H1 (cell line): ENCODE results near the gene CDYL2. TPM values are rescaled to one million over a fixed set of nuclear protein-coding genes. Genes with fewer than 3 reads are reported as not detected.

Source experiments
- CTCF ChIA-PET: fragments of 300-600 bp; sonication (Branson Sonifier 250); formaldehyde crosslinking; loops from one replicate; lab custom pipeline; 2021; ENCODE audit not compliant: partially characterized antibody; lab: Charles Lee
- POLR2A ChIA-PET: fragments of 300-600 bp; sonication (Branson Sonifier 250); formaldehyde crosslinking; loops from one replicate; lab custom pipeline; 2021; ENCODE audit warnings: inconsistent platforms; ENCODE audit not compliant: partially characterized antibody; lab: Charles Lee
- DNase-seq, 2 experiments: peaks; one replicate each; pipeline versions ENCODE4 v3.0.0 to v3.0.0-alpha.2; 2010 to 2022; ENCODE audit warnings: low spot score in 2 of 2, low read depth in 1 of 2, mixed read lengths in 1 of 2
- FAIRE-seq: peaks from 2 replicates; lab custom pipeline; 2011; peaks lifted over from hg19 to GRCh38; lab: Jason Lieb, UNC
- H2AFZ ChIP-seq: 2 replicates; pipeline ENCODE4 v1.8.1; 2012; ENCODE audit warnings: low read length, inconsistent platforms
- H2AK5ac ChIP-seq: 2 replicates; pipeline ENCODE4 v1.6.1; 2013; ENCODE audit warnings: low read depth, low read length
- H2BK120ac ChIP-seq: replicated peaks from 2 replicates; pipeline ENCODE3; 2013; ENCODE audit warnings: low read depth, low read length, inconsistent platforms
- H2BK12ac ChIP-seq: 2 replicates; pipeline ENCODE4 v1.6.1; 2013; ENCODE audit warnings: low read depth, low read length
- H2BK15ac ChIP-seq: 2 replicates; pipeline ENCODE4 v1.6.1; 2013; ENCODE audit warnings: low read length
- H2BK20ac ChIP-seq: 2 replicates; pipeline ENCODE4 v1.6.1; 2013; ENCODE audit warnings: low read length
- H2BK5ac ChIP-seq: 2 replicates; pipeline ENCODE4 v1.6.1; 2013; ENCODE audit warnings: low read depth, low read length
- H3K14ac ChIP-seq: 2 replicates; pipeline ENCODE4 v1.6.1; 2013; ENCODE audit warnings: inconsistent platforms; ENCODE audit not compliant: insufficient read length
- H3K18ac ChIP-seq: 2 replicates; pipeline ENCODE4 v1.6.1; 2013; ENCODE audit warnings: low read length; ENCODE audit errors: extremely low read depth
- H3K23ac ChIP-seq: 2 replicates; pipeline ENCODE4 v1.6.1; 2013; ENCODE audit warnings: inconsistent platforms; ENCODE audit not compliant: insufficient read length
- H3K23me2 ChIP-seq: 2 replicates; pipeline ENCODE4 v1.6.1; 2013; ENCODE audit warnings: low read depth, low read length
- H3K27ac ChIP-seq: 2 replicates; pipeline ENCODE4 v1.6.1; 2011; ENCODE audit warnings: low read depth, low read length, inconsistent platforms
- H3K27me3 ChIP-seq, 4 experiments: replicated peaks in 1 of 4; 1 replicate in 1 of 4; 2 replicates in 3 of 4; pipeline versions ENCODE4 v1.6.1 to v1.8.1; 2011 to 2013; ENCODE audit warnings: low read length in 3 of 4, mild to moderate bottlenecking in 3 of 4, inconsistent platforms in 2 of 4, mixed read lengths in 2 of 4, moderate library complexity in 1 of 4; ENCODE audit not compliant: control insufficient read depth in 3 of 4, insufficient read depth in 3 of 4; ENCODE audit errors: extremely low read depth in 1 of 4
- H3K36me3 ChIP-seq, 4 experiments: 2 replicates each; pipeline versions ENCODE4 v1.6.1 to v1.8.1; 2011 to 2013; ENCODE audit warnings: mild to moderate bottlenecking in 4 of 4, low read length in 3 of 4, moderate library complexity in 2 of 4, control low read depth in 1 of 4, inconsistent platforms in 1 of 4; ENCODE audit not compliant: insufficient read depth in 4 of 4, control insufficient read depth in 2 of 4
- H3K4ac ChIP-seq: replicated peaks from 2 replicates; pipeline ENCODE3; 2013; ENCODE audit warnings: low read length, low read depth, mixed read lengths, inconsistent platforms; ENCODE audit not compliant: insufficient read length
- H3K4me1 ChIP-seq, 4 experiments: replicated peaks in 1 of 4; 1 replicate in 1 of 4; 2 replicates in 3 of 4; pipeline versions ENCODE4 v1.6.1 to v1.8.1; 2011 to 2013; ENCODE audit warnings: low read length in 3 of 4, inconsistent platforms in 2 of 4, mixed read lengths in 1 of 4; ENCODE audit not compliant: insufficient read depth in 4 of 4, control insufficient read depth in 3 of 4
- H3K4me2 ChIP-seq, 2 experiments: 2 replicates each; pipeline versions ENCODE4 v1.6.1 to v1.8.1; 2011 to 2013; ENCODE audit warnings: low read depth in 2 of 2, low read length in 2 of 2, control low read depth in 1 of 2, inconsistent platforms in 1 of 2, mild to moderate bottlenecking in 1 of 2; ENCODE audit not compliant: insufficient read depth in 1 of 2
- H3K4me3 ChIP-seq, 4 experiments: fragments of 200-600, 300-600 bp in 1 of 4; sonication (generic), shearing (Covaris generic), sonication (Bioruptor Twin) in 1 of 4; 2 replicates each; pipeline versions ENCODE4 v1.5.1 to v1.8.1; 2011 to 2016; ENCODE audit warnings: low read length in 4 of 4, low read depth in 3 of 4, control low read depth in 2 of 4, inconsistent platforms in 2 of 4, mild to moderate bottlenecking in 2 of 4, mixed read lengths in 1 of 4, moderate library complexity in 1 of 4; ENCODE audit not compliant: insufficient read depth in 2 of 4; ENCODE audit errors: extremely low read depth in 1 of 4
- H3K56ac ChIP-seq: replicated peaks from 2 replicates; pipeline ENCODE3; 2013; ENCODE audit warnings: low read depth, mild to moderate bottlenecking, mixed read lengths, low read length, inconsistent platforms; ENCODE audit not compliant: insufficient read length
- H3K79me1 ChIP-seq: 2 replicates; pipeline ENCODE4 v1.6.1; 2013; ENCODE audit warnings: low read depth, low read length, control low read depth
- H3K79me2 ChIP-seq, 2 experiments: 2 replicates each; pipeline versions ENCODE4 v1.6.1 to v1.8.1; 2012 to 2013; ENCODE audit warnings: low read length in 2 of 2, mild to moderate bottlenecking in 2 of 2, inconsistent platforms in 1 of 2; ENCODE audit not compliant: insufficient read depth in 2 of 2, control insufficient read depth in 1 of 2
- H3K9ac ChIP-seq, 4 experiments: replicated peaks in 1 of 4; 1 replicate in 1 of 4; 2 replicates in 3 of 4; pipeline versions ENCODE4 v1.6.1 to v1.8.1; 2011 to 2013; ENCODE audit warnings: low read depth in 3 of 4, low read length in 3 of 4, control low read depth in 2 of 4, mild to moderate bottlenecking in 2 of 4, moderate library complexity in 2 of 4, inconsistent platforms in 1 of 4; ENCODE audit errors: extremely low read depth in 1 of 4
- H3K9me3 ChIP-seq, 2 experiments: 2 replicates each; pipeline versions ENCODE4 v1.6.1 to v1.8.1; 2012 to 2013; ENCODE audit warnings: mild to moderate bottlenecking in 2 of 2, moderate library complexity in 2 of 2, control low read depth in 1 of 2, inconsistent platforms in 1 of 2, low read depth in 1 of 2, low read length in 1 of 2, mixed read lengths in 1 of 2; ENCODE audit not compliant: insufficient read depth in 2 of 2
- H4K20me1 ChIP-seq, 2 experiments: replicated peaks in 1 of 2; 2 replicates each; pipeline versions ENCODE3 to v1.8.1; 2011 to 2013; ENCODE audit warnings: inconsistent platforms in 2 of 2, low read length in 2 of 2, mild to moderate bottlenecking in 1 of 2; ENCODE audit not compliant: insufficient read depth in 2 of 2, control insufficient read depth in 1 of 2
- H4K5ac ChIP-seq: 2 replicates; pipeline ENCODE4 v1.6.1; 2013; ENCODE audit warnings: low read length, low read depth, mixed read lengths, inconsistent platforms; ENCODE audit not compliant: insufficient read length
- H4K8ac ChIP-seq: 2 replicates; pipeline ENCODE4 v1.8.0; 2013; ENCODE audit warnings: mild to moderate bottlenecking, moderate library complexity, low read length, inconsistent platforms; ENCODE audit not compliant: insufficient read depth; ENCODE audit errors: extremely low read depth
- H4K91ac ChIP-seq: replicated peaks from 2 replicates; pipeline ENCODE3; 2013; ENCODE audit warnings: low read length, mixed read lengths, inconsistent platforms; ENCODE audit not compliant: insufficient read length
- EZH2 ChIP-seq: fragments of 200-600 bp; sonication (generic); IDR thresholded peaks from 2 replicates; pipeline ENCODE4 v1.7.1; 2012; ENCODE audit warnings: low read depth, mild to moderate bottlenecking, moderate library complexity, low read length, inconsistent platforms; ENCODE audit not compliant: severe bottlenecking
- FOSL1 ChIP-seq: IDR thresholded peaks from 2 replicates; pipeline ENCODE4 v1.6.1; 2011; ENCODE audit warnings: mild to moderate bottlenecking, low read depth, low read length, moderate library complexity; ENCODE audit not compliant: insufficient read depth
- GTF2F1 ChIP-seq: IDR thresholded peaks from 2 replicates; pipeline ENCODE4 v1.6.1; 2012; ENCODE audit warnings: low read depth, low read length, improper control_type of control experiment, borderline replicate concordance
- RAD21 ChIP-seq, 2 experiments: IDR thresholded peaks in 1 of 2; conservative IDR thresholded peaks in 1 of 2; 2 replicates each; pipeline ENCODE4 v1.6.1; 2011; ENCODE audit warnings: low read depth in 2 of 2, low read length in 2 of 2, improper control_type of control experiment in 1 of 2, inconsistent platforms in 1 of 2, mild to moderate bottlenecking in 1 of 2, moderate library complexity in 1 of 2
- RFX5 ChIP-seq: IDR thresholded peaks from 2 replicates; pipeline ENCODE4 v1.6.1; 2011; ENCODE audit warnings: low read depth, low read length, improper control_type of control experiment, borderline replicate concordance
- TAF7 ChIP-seq: optimal IDR thresholded peaks from 2 replicates; pipeline ENCODE3; 2011; ENCODE audit warnings: low read depth, mild to moderate bottlenecking, inconsistent platforms, low read length, moderate library complexity, borderline replicate concordance
- WGBS, 2 experiments: shearing (Covaris generic) in 1 of 2; methylation state at CpG; one replicate each; pipeline versions ENCODE4 v1.1.6 to v1.1.7; 2013 to 2015; ENCODE audit warnings: low lambda C conversion rate in 2 of 2, mixed read lengths in 2 of 2, inconsistent platforms in 1 of 2, low coverage in 1 of 2, missing lambda C conversion rate in 1 of 2; ENCODE audit not compliant: insufficient replicate concordance in 2 of 2, insufficient coverage in 1 of 2, insufficient read length in 1 of 2; ENCODE audit errors: extremely low coverage in 1 of 2, missing lambda C conversion rate in 1 of 2; 5-methylcytosine and 5-hydroxymethylcytosine counted together
- polyA plus RNA-seq, 7 experiments: library from polyadenylated mRNA; depleted of rRNA in 3 of 7; stranded (reverse) in 5 of 7; unstranded in 2 of 7; fragments of >200 nt in 5 of 7; fragments of 200-250 nt in 2 of 7; gene quantifications; 1 replicate in 5 of 7; 2 replicates in 1 of 7; 4 replicates in 1 of 7; pipeline versions ENCODE4 v1.2.1 to v1.2.3, GENCODE V29; 2011 to 2013; ENCODE audit warnings: missing spikeins in 2 of 7, mixed read lengths in 2 of 7
- total RNA-seq: library from RNA; stranded (reverse); fragmentation: NEBNext Ultra II Directional; extraction: Animal tissue kit (Norgen Biotek cat#: 25700); gene quantifications from 2 replicates; pipeline ENCODE4 v1.2.1, GENCODE V29; 2021

The CDYL2 gene
- total and polyA plus RNA-seq, 2 of the 8 experiments (the other 6 are each of a cell fraction or from before 2014, with no cell fraction given): 0.33 to 5.3 TPM

DNA sequence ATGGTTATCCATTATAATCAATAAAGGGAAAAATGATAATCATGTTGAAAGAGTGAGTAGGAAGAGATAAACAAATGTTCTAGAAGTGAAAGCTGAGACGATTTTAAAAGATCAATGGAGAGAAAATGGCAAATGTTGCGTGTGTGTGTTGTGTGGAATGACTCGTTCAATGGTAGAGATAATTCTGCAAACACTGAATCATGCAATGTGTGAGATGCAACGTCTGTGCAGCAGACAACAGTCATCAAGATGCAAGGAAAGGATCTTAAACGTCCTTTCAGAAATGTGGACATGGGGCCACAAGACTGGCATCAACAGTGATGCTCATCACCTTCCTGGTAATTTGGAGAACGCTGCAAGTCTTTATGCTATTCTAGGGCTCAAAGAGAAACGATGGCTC, 124.4 kb downstream of the CDYL2 start:
- Histone ChIP-seq H2AK5ac (no peak overlapping the region), H4K20me1 (no peaks in the 10 kb centered on the region), H3K79me2 (no peaks in the 10 kb centered on the region), H3K4me2 (no peak overlapping the region), H2BK12ac (no peak overlapping the region), H2BK20ac (no peak overlapping the region), H3K23me2 (no peaks in the 10 kb centered on the region), H3K36me3 (no peaks in the 10 kb centered on the region), H2BK15ac (no peak overlapping the region), H3K4ac (no peak overlapping the region), H4K91ac (no peak overlapping the region), H3K79me1 (no peaks in the 10 kb centered on the region), H2BK120ac (no peak overlapping the region), H3K4me3 (no peak overlapping the region), H3K27me3 (no peaks in the 10 kb centered on the region), H4K5ac (no peak overlapping the region), H3K9me3 (peaks cover 34 to 52% of the 10 kb centered on the region in 2 experiments; a peak in 3 of 4 replicates), H3K27ac (no peak overlapping the region), H2AFZ (no peak overlapping the region), H3K14ac (no peak overlapping the region), H3K23ac (no peak overlapping the region), H2BK5ac (no peak overlapping the region), H3K4me1 (no peaks in the 10 kb centered on the region), H4K8ac (no peak overlapping the region), H3K56ac (no peak overlapping the region), H3K9ac (no peak overlapping the region), H3K18ac (no peak overlapping the region)
- ChIA-PET CTCF (no interaction called here), POLR2A (no interaction called here)
- DNase-seq (no peak), FAIRE-seq (no peak)
- TF ChIP-seq RFX5 (no peak), GTF2F1 (no peak), EZH2 (no peak), RAD21 (IDR thresholded peaks at IDR 0.05 in 1 of 2, conservative IDR thresholded peaks at IDR 0.05 in 1 of 2; ENCODE audit: low read depth in 2 of 2, low read length in 2 of 2) (no peak), TAF7 (no peak), FOSL1 (no peak)
- WGBS, 2 experiments: 74% methylated on average over 7 of the region's 7 CpGs; no CpG with 5 or more reads in 1 of the 2 experiments
